ENCODE measurements around the gene ARHGEF33.

ARHGEF33 gene

GRCh38 chr2:38887347-38887746, 2.3 kb upstream of the ARHGEF33 start:
- TF ChIP-seq CTCF (IDR thresholded peaks at IDR 0.05; ENCODE audit: low read depth, low read length, missing control alignments) = no peak
- DNase-seq (ENCODE audit: extremely low read depth, low read depth) = no peak

DNA sequence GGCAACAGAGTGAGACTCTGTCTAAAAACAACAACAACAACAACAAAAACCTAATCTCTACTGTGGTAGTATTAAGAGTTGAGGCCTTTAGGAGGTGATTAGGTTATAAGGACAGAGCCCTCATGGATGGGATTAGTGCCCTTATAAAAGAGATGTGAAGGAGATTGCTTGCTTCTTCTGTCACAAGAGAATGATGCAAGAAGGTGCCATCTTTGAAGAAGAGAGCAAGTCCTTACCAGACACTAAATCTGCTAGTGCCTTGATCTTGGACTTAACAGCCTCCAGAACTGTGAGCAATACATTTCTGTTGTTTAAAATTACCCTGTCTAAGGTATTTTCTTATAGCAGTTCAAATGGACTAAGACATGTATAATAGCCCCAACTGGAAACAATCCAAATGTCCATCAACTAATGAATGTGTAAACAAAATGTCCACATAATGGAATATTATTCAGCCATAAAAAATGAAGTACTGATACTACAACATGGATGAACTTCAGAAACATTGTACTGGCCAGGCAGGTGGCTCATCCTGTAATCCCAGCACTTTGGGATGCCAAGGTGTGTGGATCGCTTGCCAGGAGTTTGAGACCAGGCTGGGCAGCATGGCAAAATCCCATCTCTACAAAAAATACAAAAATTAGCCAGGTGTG, 1.6 kb upstream of the ARHGEF33 start:
- no peak for DNase-seq (ENCODE audit: extremely low read depth, low read depth)
- no peak overlapping the region for H3K4me3 ChIP-seq (replicated peaks; ENCODE audit: low read depth, low read length)
- no peak for TF ChIP-seq CTCF (IDR thresholded peaks at IDR 0.05; ENCODE audit: low read depth, low read length, missing control alignments)

More at GRCh38 chr2:38887347-38887746, 2.3 kb upstream of the ARHGEF33 start:
- H3K4me3 ChIP-seq (replicated peaks; ENCODE audit: low read depth, low read length) = no peak overlapping the region

GRCh38 chr2:38889045-38889444, 630 bp upstream of the ARHGEF33 start:
- DNase-seq (ENCODE audit: extremely low read depth, low read depth) = no peak
- no peak overlapping the region for H3K4me3 ChIP-seq (replicated peaks; ENCODE audit: low read depth, low read length)
- no peak for TF ChIP-seq CTCF (IDR thresholded peaks at IDR 0.05; ENCODE audit: low read depth, low read length, missing control alignments)

GRCh38 chr2:38892819-38893218, 3.1 kb downstream of the ARHGEF33 start:
- H3K4me3 ChIP-seq (replicated peaks; ENCODE audit: low read depth, low read length) = no peak overlapping the region
- TF ChIP-seq CTCF (IDR thresholded peaks at IDR 0.05; ENCODE audit: low read depth, low read length, missing control alignments) = no peak
- DNase-seq (ENCODE audit: extremely low read depth, low read depth) = no peak

- no peak for TF ChIP-seq CTCF (IDR thresholded peaks at IDR 0.05; ENCODE audit: low read depth, low read length, missing control alignments)
- no peak for DNase-seq (ENCODE audit: extremely low read depth, low read depth)
Observed at GRCh38 chr2:38898256-38898655, 8.6 kb downstream of the ARHGEF33 start.

DNA sequence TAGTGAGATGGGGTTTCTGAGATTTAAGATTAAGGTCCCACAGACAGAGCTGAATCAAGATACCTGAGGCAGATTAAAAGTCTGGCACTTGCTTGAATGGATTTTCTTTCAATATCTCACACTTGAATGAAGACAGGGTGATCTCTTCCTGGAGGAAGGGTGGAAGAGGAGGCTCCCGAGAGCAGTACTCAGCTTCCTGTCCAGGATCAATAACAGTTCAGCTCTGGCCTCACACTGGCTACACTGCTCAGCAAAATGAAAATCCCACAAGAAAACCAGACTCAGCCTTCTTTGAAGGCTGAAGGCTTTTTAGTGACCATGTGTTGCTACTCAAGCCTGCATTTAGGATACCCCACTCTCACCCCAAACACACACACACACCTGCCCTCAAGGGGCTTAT, 11.1 kb downstream of the ARHGEF33 start:
- H3K4me3 ChIP-seq (replicated peaks; ENCODE audit: low read depth, low read length) = no peak overlapping the region
- no peak for DNase-seq (ENCODE audit: extremely low read depth, low read depth)
- TF ChIP-seq CTCF (IDR thresholded peaks at IDR 0.05; ENCODE audit: low read depth, low read length, missing control alignments) = no peak

More at GRCh38 chr2:38898256-38898655, 8.6 kb downstream of the ARHGEF33 start:
- no peak overlapping the region for H3K4me3 ChIP-seq (replicated peaks; ENCODE audit: low read depth, low read length)

DNA sequence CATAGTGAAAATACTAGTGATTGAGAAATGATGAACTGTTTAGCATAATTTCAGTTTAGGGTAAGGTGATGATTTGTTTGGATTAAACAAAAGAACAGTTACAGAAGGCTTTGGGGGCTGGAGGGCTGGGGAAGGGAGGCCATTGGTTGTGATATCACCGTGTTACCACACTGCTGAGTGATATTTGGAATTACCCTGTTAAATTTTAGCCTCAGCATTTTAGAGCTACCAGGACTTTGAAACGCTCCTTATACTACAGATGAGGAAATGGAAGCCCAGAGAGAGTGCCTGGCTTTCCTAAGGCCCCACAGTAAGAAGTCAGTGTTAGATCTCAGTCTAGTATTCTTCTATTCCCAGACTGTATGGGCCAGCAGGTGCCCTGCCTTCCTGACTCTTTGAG, 15.6 kb downstream of the ARHGEF33 start:
- no peak for TF ChIP-seq CTCF (IDR thresholded peaks at IDR 0.05; ENCODE audit: low read depth, low read length, missing control alignments)
- no peak overlapping the region for H3K4me3 ChIP-seq (replicated peaks; ENCODE audit: low read depth, low read length)
- DNase-seq (ENCODE audit: extremely low read depth, low read depth) = no peak
